Melanocyte of skin (primary cell): ENCODE results near the gene TRPV2. TPM values are rescaled to one million over a fixed set of nuclear protein-coding genes. Genes with fewer than 3 reads are reported as not detected.

Experiments used
- small RNA-seq, 2 donors: library from RNA; depleted of rRNA; stranded (forward); fragments of <200 nt; gene quantifications; one replicate each; pipeline ENCODE3, GENCODE V24; 2012
- total RNA-seq, 2 donors: library from RNA; depleted of rRNA; stranded (reverse); fragments of >200 nt; gene quantifications; 2 replicates each; pipeline ENCODE4 v1.2.3, GENCODE V29; 2012

The TRPV2 gene, protein sequence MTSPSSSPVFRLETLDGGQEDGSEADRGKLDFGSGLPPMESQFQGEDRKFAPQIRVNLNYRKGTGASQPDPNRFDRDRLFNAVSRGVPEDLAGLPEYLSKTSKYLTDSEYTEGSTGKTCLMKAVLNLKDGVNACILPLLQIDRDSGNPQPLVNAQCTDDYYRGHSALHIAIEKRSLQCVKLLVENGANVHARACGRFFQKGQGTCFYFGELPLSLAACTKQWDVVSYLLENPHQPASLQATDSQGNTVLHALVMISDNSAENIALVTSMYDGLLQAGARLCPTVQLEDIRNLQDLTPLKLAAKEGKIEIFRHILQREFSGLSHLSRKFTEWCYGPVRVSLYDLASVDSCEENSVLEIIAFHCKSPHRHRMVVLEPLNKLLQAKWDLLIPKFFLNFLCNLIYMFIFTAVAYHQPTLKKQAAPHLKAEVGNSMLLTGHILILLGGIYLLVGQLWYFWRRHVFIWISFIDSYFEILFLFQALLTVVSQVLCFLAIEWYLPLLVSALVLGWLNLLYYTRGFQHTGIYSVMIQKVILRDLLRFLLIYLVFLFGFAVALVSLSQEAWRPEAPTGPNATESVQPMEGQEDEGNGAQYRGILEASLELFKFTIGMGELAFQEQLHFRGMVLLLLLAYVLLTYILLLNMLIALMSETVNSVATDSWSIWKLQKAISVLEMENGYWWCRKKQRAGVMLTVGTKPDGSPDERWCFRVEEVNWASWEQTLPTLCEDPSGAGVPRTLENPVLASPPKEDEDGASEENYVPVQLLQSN
- total RNA-seq, result 100 to 1,000 TPM; 163 to 190 TPM

DNA sequence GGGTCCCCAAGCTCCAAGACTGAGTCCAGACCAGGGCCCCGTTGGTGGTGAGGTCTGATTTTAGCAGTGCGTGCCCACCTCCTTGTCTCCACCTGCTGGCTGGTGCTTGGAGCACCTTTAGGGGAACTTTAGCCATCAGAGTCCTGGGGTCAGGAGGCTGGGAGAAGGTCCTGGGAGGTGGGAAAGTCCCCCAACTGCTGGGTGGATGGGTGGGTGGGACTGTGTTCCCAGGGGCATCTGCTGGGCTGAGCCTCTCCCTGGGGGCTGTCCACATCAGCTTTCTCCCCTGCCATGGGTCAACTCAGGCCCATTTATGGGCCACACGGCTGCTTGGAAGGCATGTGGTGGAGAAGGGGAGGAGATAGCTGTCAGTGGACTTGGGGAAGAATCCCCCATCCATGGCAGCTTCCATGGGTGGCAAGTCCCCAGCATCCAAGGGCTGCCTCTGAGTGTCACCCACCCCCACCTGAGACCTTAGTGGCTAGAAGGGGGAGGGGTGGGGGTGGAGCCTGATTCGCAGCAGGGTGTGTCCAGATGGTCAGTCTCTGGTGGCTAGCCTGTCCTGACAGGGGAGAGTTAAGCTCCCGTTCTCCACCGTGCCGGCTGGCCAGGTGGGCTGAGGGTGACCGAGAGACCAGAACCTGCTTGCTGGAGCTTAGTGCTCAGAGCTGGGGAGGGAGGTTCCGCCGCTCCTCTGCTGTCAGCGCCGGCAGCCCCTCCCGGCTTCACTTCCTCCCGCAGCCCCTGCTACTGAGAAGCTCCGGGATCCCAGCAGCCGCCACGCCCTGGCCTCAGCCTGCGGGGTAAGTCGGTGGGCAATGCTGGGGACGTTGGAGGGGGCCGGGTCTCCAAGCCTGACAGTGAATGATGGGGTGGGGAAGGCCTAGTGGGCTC lies at the start of gene TRPV2:
TRPV2 (plus strand) TSS at position 541 of the 894 bp plus-strand sequence. CDS start 2,098 bp downstream, outside the sequence.

DNA sequence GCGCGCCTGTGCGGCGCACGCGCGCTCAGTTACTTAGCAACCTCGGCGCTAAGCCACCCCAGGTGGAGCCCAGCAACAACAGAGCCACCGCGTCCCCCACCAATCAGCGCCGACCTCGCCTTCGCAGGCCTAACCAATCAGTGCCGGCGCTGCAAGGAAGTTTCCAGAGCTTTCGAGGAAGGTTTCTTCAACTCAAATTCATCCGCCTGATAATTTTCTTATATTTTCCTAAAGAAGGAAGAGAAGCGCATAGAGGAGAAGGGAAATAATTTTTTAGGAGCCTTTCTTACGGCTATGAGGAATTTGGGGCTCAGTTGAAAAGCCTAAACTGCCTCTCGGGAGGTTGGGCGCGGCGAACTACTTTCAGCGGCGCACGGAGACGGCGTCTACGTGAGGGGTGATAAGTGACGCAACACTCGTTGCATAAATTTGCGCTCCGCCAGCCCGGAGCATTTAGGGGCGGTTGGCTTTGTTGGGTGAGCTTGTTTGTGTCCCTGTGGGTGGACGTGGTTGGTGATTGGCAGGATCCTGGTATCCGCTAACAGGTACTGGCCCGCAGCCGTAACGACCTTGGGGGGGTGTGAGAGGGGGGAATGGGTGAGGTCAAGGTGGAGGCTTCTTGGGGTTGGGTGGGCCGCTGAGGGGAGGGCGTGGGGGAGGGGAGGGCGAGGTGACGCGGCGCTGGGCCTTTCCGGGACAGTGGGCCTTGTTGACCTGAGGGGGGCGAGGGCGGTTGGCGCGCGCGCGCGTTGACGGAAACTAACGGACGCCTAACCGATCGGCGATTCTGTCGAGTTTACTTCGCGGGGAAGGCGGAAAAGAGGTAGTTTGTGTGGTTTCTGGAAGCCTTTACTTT lies 34.5 kb upstream of the TRPV2 start, which contains the start of gene UBB:
UBB (plus strand) TSS at position 452 of the 856 bp plus-strand sequence. CDS start 817 bp downstream, outside the sequence.

Small RNA genes lying within 50 kb of the gene (small RNA-seq; reads per million reads assigned to genes)
- gene SNORD49A (0 reads per million in 2 donors), gene SNORD65 (0 reads per million in 2 donors)

Other genes starting within 250 kb of the TRPV2 start
- 10 to 100 TPM; 47.0 to 55.7 TPM for gene NCOR1, start 200.0 kb upstream of the TRPV2 start, total RNA-seq
- 10 to 100 TPM; 13.7 to 22.0 TPM for gene PIGL, start 198.4 kb upstream of the TRPV2 start, total RNA-seq
- gene CENPV, start 62.1 kb upstream of the TRPV2 start, total RNA-seq, result 1 to 10 TPM; 3.8 to 5.0 TPM
- gene UBB, start 34.5 kb upstream of the TRPV2 start, total RNA-seq, result 1,000 to 10,000 TPM; 2,345 to 2,908 TPM
- gene LRRC75A, start 76.6 kb downstream of the TRPV2 start, total RNA-seq, result under 1 TPM; 0.33 to 0.34 TPM
- gene ZNF287, start 153.6 kb downstream of the TRPV2 start, total RNA-seq, result 1 to 10 TPM; 3.3 to 4.1 TPM
- 1 to 10 TPM; 3.4 to 4.0 TPM for gene ZNF624, start 238.3 kb downstream of the TRPV2 start, total RNA-seq